C4-2B (cell line): ENCODE data around the gene ZC2HC1C.

Experiments
- H3K27ac ChIP-seq: fragments of 450-650 bp; 2 replicates; pipeline ENCODE4 v1.5.1; 2017
- CTCF ChIP-seq: fragments of 450-650 bp; conservative IDR thresholded peaks from 2 replicates; pipeline ENCODE4 v1.5.1; 2017; ENCODE audit warnings: mild to moderate bottlenecking
- ZFX ChIP-seq: fragments of 450-650 bp; IDR thresholded peaks from 2 replicates; pipeline ENCODE4 v1.6.1; 2017

ZC2HC1C gene

GRCh38 chr14:75040507-75040906 is 28.9 kb upstream of the ZC2HC1C start:
- H3K27ac ChIP-seq = no peak overlapping the region
- TF ChIP-seq ZFX (no peak), CTCF (no peak)

DNA sequence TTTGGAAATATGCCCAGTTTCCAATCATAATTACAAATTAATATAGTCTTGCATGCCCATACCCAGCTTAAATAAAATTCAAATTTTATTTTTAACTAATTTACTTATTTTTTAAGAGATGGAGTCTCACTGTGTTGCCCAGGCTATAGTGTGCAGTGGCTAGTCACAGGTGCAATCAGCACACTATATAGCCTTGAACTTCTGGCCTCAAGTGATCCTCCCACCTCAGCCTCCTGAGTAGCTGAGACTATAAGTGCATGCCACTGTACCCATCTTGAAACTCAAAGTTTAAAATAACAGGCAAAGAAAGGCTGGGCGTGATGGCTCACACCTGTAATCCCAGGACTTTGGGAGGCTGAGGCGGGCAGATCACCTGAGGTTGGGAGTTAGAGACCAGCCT is 28.5 kb upstream of the ZC2HC1C start:
- TF ChIP-seq ZFX = no peak
- H3K27ac ChIP-seq = no peak overlapping the region

- no peak overlapping the region for H3K27ac ChIP-seq
- TF ChIP-seq CTCF (no peak), ZFX (no peak)
Measured at GRCh38 chr14:75041613-75042012, 27.8 kb upstream of the ZC2HC1C start.

GRCh38 chr14:75042035-75042434 is 27.4 kb upstream of the ZC2HC1C start:
- no peak overlapping the region for H3K27ac ChIP-seq
- TF ChIP-seq ZFX (no peak), CTCF (no peak)

DNA sequence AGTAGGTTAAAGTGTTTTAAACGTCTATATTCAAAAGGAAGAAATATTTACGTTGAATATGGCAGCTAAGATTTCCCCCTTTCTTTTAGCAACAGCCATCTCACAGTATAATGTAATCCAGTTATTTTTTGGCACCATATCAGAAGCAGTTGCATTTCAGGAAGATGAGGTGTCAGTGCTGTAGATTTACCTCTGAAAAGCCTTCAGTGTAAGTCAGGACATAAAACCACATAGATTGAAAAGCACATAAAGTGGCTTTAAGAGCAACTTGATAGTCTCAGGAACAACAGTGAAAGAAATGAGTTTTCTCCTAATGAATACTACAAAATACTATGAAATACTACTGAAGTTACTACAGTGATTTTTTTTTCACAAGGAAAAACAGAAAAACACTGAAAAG is 25.1 kb upstream of the ZC2HC1C start:
- TF ChIP-seq CTCF (no peak), ZFX (no peak)
- H3K27ac ChIP-seq = no peak overlapping the region

GRCh38 chr14:75044752-75045151 is 24.7 kb upstream of the ZC2HC1C start:
- no peak for TF ChIP-seq CTCF
- no peak for TF ChIP-seq ZFX
- H3K27ac ChIP-seq = no peak overlapping the region

DNA sequence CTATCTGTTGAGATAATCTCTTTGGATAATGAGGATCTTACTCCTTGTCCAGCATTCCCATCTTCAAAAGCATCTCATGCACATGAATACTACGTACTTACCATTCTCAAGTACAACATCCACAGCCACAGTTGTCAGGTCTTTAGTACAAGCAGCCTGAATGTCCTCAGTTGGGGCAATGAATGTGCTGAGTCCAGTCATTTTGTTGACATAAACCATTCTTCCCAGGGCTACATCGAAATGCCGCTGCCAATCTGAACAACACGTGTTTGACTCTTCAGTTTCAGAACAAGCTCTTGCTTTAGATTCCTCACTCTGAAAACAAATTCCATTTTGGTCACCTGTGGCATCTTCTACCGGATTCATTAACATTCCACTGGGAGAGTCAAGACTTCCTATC is 23.2 kb upstream of the ZC2HC1C start:
- TF ChIP-seq CTCF (no peak), ZFX (no peak)
- no peak overlapping the region for H3K27ac ChIP-seq

DNA sequence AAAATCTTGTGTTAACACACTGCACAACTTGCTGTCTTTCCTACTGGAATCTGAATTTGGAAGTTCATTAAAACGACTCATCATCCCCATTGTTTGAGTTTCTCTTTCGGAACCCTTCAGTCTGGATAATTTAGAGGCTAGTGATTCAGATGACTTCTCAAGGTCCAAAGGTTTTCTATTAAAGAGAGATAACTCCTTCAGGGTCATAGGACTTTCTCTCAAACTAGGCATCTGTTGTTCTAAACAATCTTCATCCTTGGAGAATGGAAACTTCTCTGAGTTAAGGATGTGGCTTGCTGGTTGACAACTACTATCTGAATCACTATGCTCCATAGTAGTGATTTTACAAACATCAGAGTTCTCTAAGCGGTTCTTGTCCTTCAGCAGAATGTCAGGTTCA is 22.5 kb upstream of the ZC2HC1C start:
- TF ChIP-seq CTCF = no peak
- no peak for TF ChIP-seq ZFX
- H3K27ac ChIP-seq = no peak overlapping the region
